HEK293T (cell line): Measurements from ENCODE around the gene CCDC40.

Experiments used
- CTCF ChIA-PET: fragments of 350-600 bp; formaldehyde crosslinking; extraction: SDS; loops from one replicate; lab custom pipeline; 2021; ENCODE audit warnings: antibody characterized with exemption, inconsistent platforms; lab: Yijun Ruan, JAX
- POLR2A ChIA-PET: fragments of 350-600 bp; formaldehyde crosslinking; extraction: SDS; loops from one replicate; lab custom pipeline; 2020; ENCODE audit warnings: antibody characterized with exemption, inconsistent platforms; lab: Yijun Ruan, JAX
- DNase-seq: peaks from one replicate; pipeline ENCODE4 v3.0.0; 2012; ENCODE audit warnings: mixed read lengths; ENCODE audit errors: extremely low spot score
- ARNT ChIP-seq: fragments of 450-650 bp; IDR thresholded peaks from 2 replicates; pipeline ENCODE4 v1.6.1; 2017; ENCODE audit warnings: mild to moderate bottlenecking
- BHLHE40 ChIP-seq: fragments of 450-650 bp; IDR thresholded peaks from 2 replicates; pipeline ENCODE4 v1.6.1; 2016; ENCODE audit warnings: mild to moderate bottlenecking, moderate library complexity, borderline replicate concordance
- CTBP1 ChIP-seq: fragments of 450-650 bp; IDR thresholded peaks from 2 replicates; pipeline ENCODE4 v1.6.1; 2016; ENCODE audit warnings: borderline replicate concordance
- ELF4 ChIP-seq: fragments of 450-650 bp; IDR thresholded peaks from 2 replicates; pipeline ENCODE4 v1.6.1; 2017; ENCODE audit warnings: antibody characterized with exemption
- FOXA1 ChIP-seq: fragments of 450-650 bp; IDR thresholded peaks from 2 replicates; pipeline ENCODE4 v1.6.1; 2016; ENCODE audit warnings: mild to moderate bottlenecking
- FOXK2 ChIP-seq: fragments of 450-650 bp; IDR thresholded peaks from 2 replicates; pipeline ENCODE4 v1.6.1; 2016; ENCODE audit warnings: mild to moderate bottlenecking
- FOXM1 ChIP-seq: fragments of 450-650 bp; IDR thresholded peaks from 2 replicates; pipeline ENCODE4 v1.6.1; 2017; ENCODE audit warnings: mild to moderate bottlenecking, borderline replicate concordance
- HDGF ChIP-seq: fragments of 450-650 bp; IDR thresholded peaks from 2 replicates; pipeline ENCODE4 v1.6.1; 2017; ENCODE audit warnings: antibody characterized with exemption, borderline replicate concordance
- L3MBTL2 ChIP-seq: fragments of 450-650 bp; conservative IDR thresholded peaks from 2 replicates; pipeline ENCODE4 v1.6.1; 2016; ENCODE audit warnings: mild to moderate bottlenecking
- LEF1 ChIP-seq: fragments of 450-650 bp; IDR thresholded peaks from 2 replicates; pipeline ENCODE4 v1.6.1; 2017; ENCODE audit warnings: mild to moderate bottlenecking, borderline replicate concordance
- NFRKB ChIP-seq: fragments of 450-650 bp; IDR thresholded peaks from 2 replicates; pipeline ENCODE4 v1.6.1; 2016; ENCODE audit warnings: mild to moderate bottlenecking, moderate library complexity
- SP1 ChIP-seq: fragments of 450-650 bp; IDR thresholded peaks from 2 replicates; pipeline ENCODE4 v1.6.1; 2017
- SUZ12 ChIP-seq: fragments of 450-650 bp; IDR thresholded peaks from 2 replicates; pipeline ENCODE4 v1.6.1; 2016; ENCODE audit warnings: mild to moderate bottlenecking
- TARDBP ChIP-seq: fragments of 450-650 bp; IDR thresholded peaks from 2 replicates; pipeline ENCODE4 v1.6.1; 2016
- ZNF384 ChIP-seq: fragments of 450-650 bp; IDR thresholded peaks from 2 replicates; pipeline ENCODE4 v1.6.1; 2016
- TF ChIP-seq, protein P1 (sequence below): fragments of 450-650 bp; IDR thresholded peaks from 2 replicates; pipeline ENCODE4 v1.6.1; 2016

The CCDC40 gene

DNA sequence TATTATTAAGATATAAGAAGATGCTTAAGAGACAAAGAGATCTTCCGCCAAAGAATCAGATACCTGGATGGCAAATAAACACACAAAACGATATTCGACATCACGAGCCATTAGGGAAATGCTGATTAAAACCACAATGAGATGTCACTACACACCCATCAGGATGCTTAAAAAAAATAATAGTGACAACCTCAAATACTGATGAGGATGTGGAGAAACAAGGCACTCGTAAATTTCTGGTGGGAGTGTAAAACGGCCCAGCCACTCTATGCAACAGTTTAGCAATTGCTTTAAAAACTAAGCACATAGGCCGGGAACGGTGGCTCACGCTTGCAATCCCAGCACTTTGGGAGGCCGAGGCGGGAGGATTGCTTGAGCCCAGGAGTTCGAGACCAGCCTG lies 40.2 kb upstream of the CCDC40 start:
- ChIA-PET CTCF (interaction anchor here (2.4 to 3.2 kb wide), 2 partner anchors 10 to 12 kb away, joined by 19 to 29 read pairs; no protein-coding TSS in a partner anchor), POLR2A (no interaction called here)
- DNase-seq = no peak
- TF ChIP-seq FOXM1 = no peak
- no peak for TF ChIP-seq TARDBP
- no peak for TF ChIP-seq HDGF
- no peak for TF ChIP-seq CTBP1
- TF ChIP-seq LEF1 = no peak
- TF ChIP-seq, protein P1, sequence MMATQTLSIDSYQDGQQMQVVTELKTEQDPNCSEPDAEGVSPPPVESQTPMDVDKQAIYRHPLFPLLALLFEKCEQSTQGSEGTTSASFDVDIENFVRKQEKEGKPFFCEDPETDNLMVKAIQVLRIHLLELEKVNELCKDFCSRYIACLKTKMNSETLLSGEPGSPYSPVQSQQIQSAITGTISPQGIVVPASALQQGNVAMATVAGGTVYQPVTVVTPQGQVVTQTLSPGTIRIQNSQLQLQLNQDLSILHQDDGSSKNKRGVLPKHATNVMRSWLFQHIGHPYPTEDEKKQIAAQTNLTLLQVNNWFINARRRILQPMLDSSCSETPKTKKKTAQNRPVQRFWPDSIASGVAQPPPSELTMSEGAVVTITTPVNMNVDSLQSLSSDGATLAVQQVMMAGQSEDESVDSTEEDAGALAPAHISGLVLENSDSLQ = no peak

DNA sequence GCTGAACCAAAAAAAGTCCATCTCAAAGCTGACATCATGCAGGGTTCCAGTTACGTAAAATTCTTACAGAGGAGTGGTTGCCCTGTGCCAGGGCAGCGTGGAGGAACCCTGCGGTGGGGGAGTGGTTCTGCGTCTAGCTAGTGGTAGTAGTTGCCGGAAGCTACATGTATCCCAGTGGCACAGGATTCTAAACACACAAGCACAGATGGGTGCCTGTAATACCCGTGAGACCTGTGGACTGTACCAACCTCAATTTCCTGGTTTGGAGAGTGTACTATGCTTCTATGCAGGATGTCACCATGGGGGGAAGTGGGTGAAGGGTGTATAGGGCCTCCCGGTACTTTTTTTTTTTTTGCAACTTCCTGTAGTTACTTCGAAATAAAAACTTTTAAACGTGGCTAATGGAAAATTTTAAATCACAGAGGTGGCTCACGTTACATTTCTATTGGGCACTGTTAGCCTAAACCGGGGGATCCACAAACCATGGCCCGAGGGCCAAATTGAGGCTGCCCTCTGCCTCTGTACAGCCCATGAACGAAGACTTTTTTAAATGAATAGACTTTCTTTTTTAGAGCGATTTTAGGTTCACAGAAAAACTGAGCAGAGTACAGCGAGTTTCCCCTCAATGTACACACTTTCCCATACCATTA lies 39.3 kb upstream of the CCDC40 start:
- no peak for DNase-seq
- TF ChIP-seq LEF1 = no peak
- POLR2A ChIA-PET = no interaction called here
- CTCF ChIA-PET = interaction anchor here (2.4 kb wide), 1 partner anchor 11 kb away, joined by 19 read pairs; no protein-coding TSS in a partner anchor

DNA sequence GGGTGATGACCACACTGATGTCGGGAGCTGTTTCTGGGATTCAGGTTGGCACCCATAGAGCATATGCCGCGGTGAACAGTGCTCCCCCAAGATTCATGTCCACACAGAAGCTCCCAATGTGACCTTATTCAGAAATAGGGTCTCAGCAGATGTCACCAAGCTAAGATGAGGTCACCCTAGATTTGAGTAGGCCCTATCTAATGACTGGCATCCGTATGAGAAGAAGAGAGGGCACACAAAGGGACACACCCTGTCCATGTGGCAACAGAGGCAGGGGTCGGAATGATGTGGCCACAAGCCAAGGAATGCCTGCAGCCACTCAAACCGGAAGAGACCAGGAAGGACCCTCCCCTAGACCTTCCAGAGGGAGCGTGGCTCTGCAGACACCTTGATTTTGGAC lies 36.3 kb upstream of the CCDC40 start:
- ChIA-PET CTCF (interaction anchor here (0.7 to 1.5 kb wide), 3 partner anchors 8 to 188 kb away, joined by 3 to 8 read pairs (median 8); no protein-coding TSS in a partner anchor), POLR2A (interaction anchor here (1.5 kb wide), 1 partner anchor 8 kb away, joined by 4 read pairs; no protein-coding TSS in a partner anchor)
- DNase-seq = no peak
- TF ChIP-seq ZNF384 (no peak), SUZ12 (no peak), CTBP1 (no peak), BHLHE40 (no peak), SP1 (no peak), LEF1 (no peak), L3MBTL2 (no peak), FOXK2 (no peak), ELF4 (no peak), HDGF (no peak), TARDBP (no peak)
- TF ChIP-seq, protein P1 = no peak

DNA sequence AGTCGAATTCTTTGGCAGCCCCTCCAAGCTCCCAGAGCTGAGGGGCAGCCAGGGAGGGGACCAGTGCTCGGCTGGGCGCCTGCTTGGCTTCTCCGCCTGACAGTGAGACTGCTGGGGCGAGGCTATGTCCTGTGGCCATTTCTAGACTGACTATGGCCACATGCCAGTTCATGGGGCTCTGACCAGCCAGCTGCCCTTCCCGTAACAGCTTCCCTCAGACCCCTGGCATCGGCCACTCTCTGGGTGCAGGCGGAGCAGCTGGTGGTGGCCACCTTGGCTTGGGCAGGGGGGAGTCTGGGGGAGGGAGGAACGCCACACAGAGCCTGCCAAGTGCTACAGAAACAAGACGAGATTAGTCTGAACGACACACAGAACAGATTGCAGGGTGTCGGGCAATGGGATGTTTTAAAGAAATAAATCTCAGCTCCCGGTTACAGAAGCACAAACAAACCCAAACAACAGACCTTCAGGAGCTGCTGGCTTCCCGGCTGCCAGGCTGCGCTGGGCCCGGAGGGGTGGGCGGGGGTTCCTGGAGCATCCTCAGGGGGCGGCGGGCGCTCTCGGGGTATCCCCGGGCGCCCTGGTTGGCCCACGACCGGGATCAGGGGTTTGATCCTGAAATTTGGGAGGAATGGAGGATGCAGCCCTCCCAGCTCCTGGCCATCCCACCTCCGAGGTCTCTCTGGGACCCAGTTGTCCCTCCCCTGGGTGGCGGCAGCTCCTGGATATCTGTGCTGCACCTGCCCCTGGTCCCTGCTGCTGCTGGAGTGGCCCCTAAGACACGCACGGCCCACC lies 35.3 kb upstream of the CCDC40 start:
- CTCF ChIA-PET = interaction anchor here (0.7 to 1.0 kb wide), 2 partner anchors 145 to 200 kb away, joined by 3 read pairs; no protein-coding TSS in a partner anchor
- POLR2A ChIA-PET = interaction anchor here (1.5 to 3.5 kb wide), 2 partner anchors 7 to 9 kb away, joined by 4 to 12 read pairs; no protein-coding TSS in a partner anchor
- TF ChIP-seq ELF4 = no peak
- TF ChIP-seq, protein P1 = no peak
- no peak for TF ChIP-seq ARNT
- no peak for TF ChIP-seq LEF1
- TF ChIP-seq ZNF384 = no peak
- no peak for TF ChIP-seq NFRKB
- TF ChIP-seq FOXM1 = no peak
- no peak for TF ChIP-seq FOXK2
- no peak for TF ChIP-seq L3MBTL2
- TF ChIP-seq FOXA1 = no peak
- TF ChIP-seq BHLHE40 = no peak
- TF ChIP-seq HDGF = no peak
- no peak for TF ChIP-seq CTBP1
- no peak for TF ChIP-seq SUZ12
- no peak for TF ChIP-seq SP1
- TF ChIP-seq TARDBP = no peak
- DNase-seq = no peak

DNA sequence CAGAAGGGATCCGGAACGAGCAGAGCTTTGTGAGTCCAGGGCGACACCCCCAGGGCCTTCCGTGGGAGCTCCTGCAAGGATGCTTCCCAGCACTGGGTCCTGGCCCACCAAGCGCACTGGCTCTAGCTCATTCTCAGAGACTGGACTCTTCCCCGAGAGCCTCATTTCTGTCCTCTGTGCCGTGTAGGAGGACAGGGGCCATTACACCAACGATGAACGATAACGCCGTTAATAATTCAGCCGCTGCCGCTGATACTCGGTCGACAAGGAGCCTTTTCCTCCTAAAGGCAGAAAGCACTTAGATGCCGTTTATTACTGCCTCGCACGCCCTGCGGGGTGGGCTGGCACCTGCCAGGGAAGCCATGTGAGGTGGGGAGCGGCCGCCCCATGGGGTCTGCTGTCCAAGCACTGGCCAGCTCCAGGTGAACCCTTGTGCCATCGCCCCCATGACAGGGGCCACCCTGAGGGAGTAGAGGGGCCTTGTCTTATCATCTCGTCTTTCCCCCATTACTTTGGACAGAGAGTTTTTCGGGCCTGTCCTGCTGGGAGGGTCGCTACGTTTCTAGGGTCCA lies 34.3 kb upstream of the CCDC40 start:
- no peak for DNase-seq
- no peak for TF ChIP-seq ELF4
- TF ChIP-seq L3MBTL2 = no peak
- TF ChIP-seq NFRKB = no peak
- TF ChIP-seq TARDBP = no peak
- TF ChIP-seq CTBP1 = no peak
- TF ChIP-seq SP1 = no peak
- TF ChIP-seq BHLHE40 = no peak
- TF ChIP-seq SUZ12 = no peak
- TF ChIP-seq HDGF = no peak
- TF ChIP-seq, protein P1 = no peak
- no peak for TF ChIP-seq ZNF384
- no peak for TF ChIP-seq ARNT
- no peak for TF ChIP-seq FOXM1
- no peak for TF ChIP-seq LEF1
- TF ChIP-seq FOXA1 = no peak
- POLR2A ChIA-PET = interaction anchor here (3.5 kb wide), 1 partner anchor 8 kb away, joined by 12 read pairs; no protein-coding TSS in a partner anchor
- CTCF ChIA-PET = no interaction called here
